GM12873 (cell line): ENCODE data around the gene MRPS17.

Source experiments
- TF ChIP-seq, protein P1 (sequence below): IDR thresholded peaks from 2 replicates; pipeline ENCODE4 v1.5.1; 2012; ENCODE audit warnings: low read depth, mild to moderate bottlenecking, moderate library complexity, low read length, control low read depth; ENCODE audit not compliant: insufficient read depth; ENCODE audit errors: missing control alignments

MRPS17 gene

DNA sequence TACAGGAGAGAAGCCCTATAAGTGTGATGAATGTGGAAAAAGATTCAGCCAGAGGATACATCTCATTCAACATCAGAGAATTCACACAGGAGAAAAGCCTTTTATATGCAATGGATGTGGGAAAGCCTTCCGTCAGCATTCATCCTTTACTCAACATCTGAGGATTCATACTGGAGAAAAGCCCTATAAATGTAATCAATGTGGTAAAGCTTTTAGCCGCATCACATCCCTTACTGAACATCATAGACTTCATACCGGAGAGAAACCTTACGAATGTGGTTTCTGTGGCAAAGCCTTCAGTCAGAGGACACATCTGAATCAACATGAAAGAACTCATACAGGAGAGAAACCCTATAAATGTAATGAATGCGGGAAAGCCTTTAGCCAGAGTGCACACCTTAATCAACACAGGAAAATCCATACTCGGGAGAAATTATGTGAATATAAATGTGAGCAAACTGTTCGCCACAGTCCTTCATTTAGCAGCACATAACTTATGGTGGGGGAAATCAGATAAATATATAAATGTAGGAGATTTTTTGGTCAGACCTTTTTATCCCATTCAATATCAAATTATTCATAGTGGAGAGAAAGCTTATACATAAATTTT, 12.1 kb upstream of the MRPS17 start:
- TF ChIP-seq, protein P1, sequence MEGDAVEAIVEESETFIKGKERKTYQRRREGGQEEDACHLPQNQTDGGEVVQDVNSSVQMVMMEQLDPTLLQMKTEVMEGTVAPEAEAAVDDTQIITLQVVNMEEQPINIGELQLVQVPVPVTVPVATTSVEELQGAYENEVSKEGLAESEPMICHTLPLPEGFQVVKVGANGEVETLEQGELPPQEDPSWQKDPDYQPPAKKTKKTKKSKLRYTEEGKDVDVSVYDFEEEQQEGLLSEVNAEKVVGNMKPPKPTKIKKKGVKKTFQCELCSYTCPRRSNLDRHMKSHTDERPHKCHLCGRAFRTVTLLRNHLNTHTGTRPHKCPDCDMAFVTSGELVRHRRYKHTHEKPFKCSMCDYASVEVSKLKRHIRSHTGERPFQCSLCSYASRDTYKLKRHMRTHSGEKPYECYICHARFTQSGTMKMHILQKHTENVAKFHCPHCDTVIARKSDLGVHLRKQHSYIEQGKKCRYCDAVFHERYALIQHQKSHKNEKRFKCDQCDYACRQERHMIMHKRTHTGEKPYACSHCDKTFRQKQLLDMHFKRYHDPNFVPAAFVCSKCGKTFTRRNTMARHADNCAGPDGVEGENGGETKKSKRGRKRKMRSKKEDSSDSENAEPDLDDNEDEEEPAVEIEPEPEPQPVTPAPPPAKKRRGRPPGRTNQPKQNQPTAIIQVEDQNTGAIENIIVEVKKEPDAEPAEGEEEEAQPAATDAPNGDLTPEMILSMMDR: no peak

DNA sequence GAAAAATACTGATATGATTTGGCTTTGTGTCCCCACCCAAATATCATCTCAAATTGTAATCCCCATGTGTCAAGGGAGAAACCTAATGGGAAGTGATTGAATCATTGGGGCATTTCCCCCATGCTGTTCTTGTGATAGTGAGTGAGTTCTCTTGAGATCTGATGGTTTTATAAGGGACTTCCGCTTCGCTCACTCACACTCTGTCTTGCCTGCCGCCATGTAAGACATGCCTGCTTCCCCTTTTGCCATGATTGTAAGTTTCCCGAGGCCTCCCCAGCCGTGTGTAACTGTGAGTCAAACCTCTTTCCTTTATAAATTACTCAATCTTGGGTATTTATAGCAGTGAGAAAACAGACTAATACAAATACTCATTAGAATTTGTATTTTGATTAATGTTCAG, 5.1 kb upstream of the MRPS17 start:
- TF ChIP-seq, protein P1: no peak

- TF ChIP-seq, protein P1: no peak
These were observed 2.2 kb downstream of the MRPS17 start for GRCh38 chr7:55953707-55954475.

DNA sequence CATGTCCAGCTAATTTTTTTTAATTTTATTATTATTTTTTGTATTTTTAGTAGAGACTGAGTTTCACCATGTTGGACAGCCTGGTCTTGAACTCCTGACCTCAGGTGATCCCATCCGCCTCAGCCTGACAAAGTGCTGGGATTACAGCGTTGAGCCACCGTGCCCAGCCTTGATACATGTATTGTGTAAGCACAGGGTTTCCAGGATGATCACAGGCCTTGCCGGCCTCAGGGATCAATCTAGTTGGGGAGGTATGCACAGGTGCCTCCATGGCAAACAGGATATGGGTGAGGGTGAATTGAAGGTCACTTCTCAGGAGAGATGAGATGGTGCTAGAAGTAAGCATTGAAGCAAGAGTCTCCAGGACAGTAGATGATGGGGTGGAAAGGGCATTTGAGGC, 5.5 kb downstream of the MRPS17 start:
- TF ChIP-seq, protein P1: no peak

- TF ChIP-seq, protein P1: no peak
These were observed 10.3 kb downstream of the MRPS17 start for GRCh38 chr7:55962014-55962413.

DNA sequence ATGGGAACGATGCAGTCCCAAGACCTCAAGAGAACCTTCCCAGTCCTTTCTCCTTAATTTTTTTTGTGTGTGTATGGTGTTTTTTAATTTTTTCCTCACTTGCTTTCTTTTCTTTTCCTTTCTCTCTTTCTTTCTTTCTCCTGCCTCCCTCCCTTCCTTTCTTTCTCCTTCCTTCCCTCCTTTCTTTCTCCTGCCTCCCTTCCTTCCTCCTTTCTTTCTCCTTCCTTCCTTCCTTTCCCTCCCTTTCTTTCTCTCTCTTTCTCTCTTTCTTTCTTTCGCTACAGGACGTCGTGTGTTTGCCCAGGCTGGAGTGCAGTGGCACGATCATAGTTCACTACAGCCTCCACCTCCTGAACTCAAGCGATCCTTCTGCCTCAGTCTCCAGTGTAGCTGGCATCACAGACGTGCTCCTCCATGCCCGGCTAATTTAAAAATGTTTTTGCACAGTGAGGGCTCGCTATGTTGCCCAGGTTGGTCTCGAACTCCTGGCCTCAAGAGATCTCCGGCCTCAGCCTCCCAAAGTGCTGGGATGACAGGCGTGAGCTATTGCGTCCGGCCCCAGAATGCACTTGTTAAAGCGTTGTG, 12.0 kb downstream of the MRPS17 start:
- TF ChIP-seq, protein P1: no peak

- TF ChIP-seq, protein P1: peak; percentile 57
These were observed 12.8 kb downstream of the MRPS17 start, which contains the start of gene NIPSNAP2 for GRCh38 chr7:55964261-55965099. NIPSNAP2 (plus strand) TSS chr7:55964585; CDS start chr7:55964610, 25 bp downstream.
